ENCODE results near the gene CCDC32. TPM values are rescaled to one million over a fixed set of nuclear protein-coding genes. Genes with fewer than 3 reads are reported as not detected.

Gene CCDC32
- total and polyA plus RNA-seq, 2 of the 13 experiments (the other 11 are each of a cell fraction or from before 2014, with no cell fraction given) = 10.8 to 23.2 TPM

- TF ChIP-seq RBM39 (IDR thresholded peaks at IDR 0.05; ENCODE audit: low read depth, low read length, poor library complexity, severe bottlenecking) (peak; percentile 55), KDM4B (CRISPR knock-in tag; IDR thresholded peaks at IDR 0.05) (no peak), GMEB1 (CRISPR knock-in tag; IDR thresholded peaks at IDR 0.05; ENCODE audit: borderline replicate concordance) (peak; percentile 84), ZFP62 (CRISPR knock-in tag; IDR thresholded peaks at IDR 0.05) (no peak), ZNF567 (CRISPR knock-in tag; IDR thresholded peaks at IDR 0.05; ENCODE audit: borderline replicate concordance) (peak; percentile 94; the same call in 1 of the 2 replicates), MAFK (conservative IDR thresholded peaks at IDR 0.05 in 1 of 2, IDR thresholded peaks at IDR 0.05 in 1 of 2; ENCODE audit: low read length in 2 of 2) (no peak), GLI4 (CRISPR knock-in tag; IDR thresholded peaks at IDR 0.05; ENCODE audit: borderline replicate concordance) (peak; percentile 80; the same call in 1 of the 2 replicates), ZNF562 (CRISPR knock-in tag; IDR thresholded peaks at IDR 0.05; ENCODE audit: borderline replicate concordance) (no peak), MNT (IDR thresholded peaks at IDR 0.05) (no peak), ARID5B (CRISPR knock-in tag; IDR thresholded peaks at IDR 0.05) (peak; percentile 90), NCOA2 (CRISPR knock-in tag; IDR thresholded peaks at IDR 0.05) (peak; percentile 61; the same call in 1 of the 2 replicates), ZNF382 (CRISPR knock-in tag; IDR thresholded peaks at IDR 0.05; ENCODE audit: borderline replicate concordance) (no peak), ZBTB10 (CRISPR knock-in tag; IDR thresholded peaks at IDR 0.05; ENCODE audit: borderline replicate concordance) (peak; percentile 41; the same call in 1 of the 2 replicates), GATAD1 (CRISPR knock-in tag; IDR thresholded peaks at IDR 0.05) (no peak), NFYC (CRISPR knock-in tag; IDR thresholded peaks at IDR 0.05) (no peak), ZNF460 (CRISPR knock-in tag; IDR thresholded peaks at IDR 0.05; ENCODE audit: borderline replicate concordance) (no peak), EP300 (IDR thresholded peaks at IDR 0.05; ENCODE audit: low read depth in 2 of 2, low read length in 2 of 2) (peak in 1 of 2 experiments; percentile 34; a peak in 1 of 4 replicates), EP300 (CRISPR knock-in tag; IDR thresholded peaks at IDR 0.05; ENCODE audit: borderline replicate concordance) (no peak), TBX2 (CRISPR knock-in tag; IDR thresholded peaks at IDR 0.05; ENCODE audit: borderline replicate concordance) (peak; percentile 78; the same call in 1 of the 2 replicates)
Observed at GRCh38 chr15:40511472-40512133, 53.2 kb downstream of the CCDC32 start (continued).
